ENCODE measurements around the gene DCAF4.

DNA sequence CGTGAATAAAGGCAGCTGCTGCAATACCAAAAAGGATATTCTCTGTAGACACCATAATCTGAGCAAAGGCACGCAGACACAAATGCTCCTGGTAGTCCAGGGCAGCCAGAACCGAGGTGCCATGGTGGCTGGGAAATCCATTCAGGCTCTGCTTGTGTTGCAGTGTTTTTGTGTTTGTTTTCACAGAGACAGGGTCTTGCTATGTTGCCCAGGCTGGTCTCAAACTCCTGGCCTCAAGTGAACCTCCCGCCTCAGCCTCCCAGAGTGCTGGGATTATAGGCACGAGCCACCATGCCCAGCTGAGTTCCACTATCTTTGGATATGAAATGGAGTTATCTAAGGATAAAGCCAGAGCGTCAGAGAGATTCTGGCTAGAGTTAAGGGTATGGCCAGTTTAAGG lies 39.8 kb downstream of the DCAF4 start:
- TF ChIP-seq, protein P1, sequence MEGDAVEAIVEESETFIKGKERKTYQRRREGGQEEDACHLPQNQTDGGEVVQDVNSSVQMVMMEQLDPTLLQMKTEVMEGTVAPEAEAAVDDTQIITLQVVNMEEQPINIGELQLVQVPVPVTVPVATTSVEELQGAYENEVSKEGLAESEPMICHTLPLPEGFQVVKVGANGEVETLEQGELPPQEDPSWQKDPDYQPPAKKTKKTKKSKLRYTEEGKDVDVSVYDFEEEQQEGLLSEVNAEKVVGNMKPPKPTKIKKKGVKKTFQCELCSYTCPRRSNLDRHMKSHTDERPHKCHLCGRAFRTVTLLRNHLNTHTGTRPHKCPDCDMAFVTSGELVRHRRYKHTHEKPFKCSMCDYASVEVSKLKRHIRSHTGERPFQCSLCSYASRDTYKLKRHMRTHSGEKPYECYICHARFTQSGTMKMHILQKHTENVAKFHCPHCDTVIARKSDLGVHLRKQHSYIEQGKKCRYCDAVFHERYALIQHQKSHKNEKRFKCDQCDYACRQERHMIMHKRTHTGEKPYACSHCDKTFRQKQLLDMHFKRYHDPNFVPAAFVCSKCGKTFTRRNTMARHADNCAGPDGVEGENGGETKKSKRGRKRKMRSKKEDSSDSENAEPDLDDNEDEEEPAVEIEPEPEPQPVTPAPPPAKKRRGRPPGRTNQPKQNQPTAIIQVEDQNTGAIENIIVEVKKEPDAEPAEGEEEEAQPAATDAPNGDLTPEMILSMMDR (conservative IDR thresholded peaks at IDR 0.05; ENCODE audit: low read depth, low read length), result no peak
- TF ChIP-seq RCOR1 (IDR thresholded peaks at IDR 0.05; ENCODE audit: insufficient replicate concordance, low read length), result no peak
- no peak for TF ChIP-seq SMC3 (IDR thresholded peaks at IDR 0.05; ENCODE audit: low read depth, low read length)
- no peak for TF ChIP-seq CHD1 (IDR thresholded peaks at IDR 0.05; ENCODE audit: low read depth, low read length)
- TF ChIP-seq POLR2A (IDR thresholded peaks at IDR 0.05; ENCODE audit: low read depth, low read length), result no peak
- TF ChIP-seq CEBPB (IDR thresholded peaks at IDR 0.05; ENCODE audit: low read depth, low read length), result no peak

Measured in IMR-90 (cell line).